ENCODE results near the gene NSUN5.

DNA sequence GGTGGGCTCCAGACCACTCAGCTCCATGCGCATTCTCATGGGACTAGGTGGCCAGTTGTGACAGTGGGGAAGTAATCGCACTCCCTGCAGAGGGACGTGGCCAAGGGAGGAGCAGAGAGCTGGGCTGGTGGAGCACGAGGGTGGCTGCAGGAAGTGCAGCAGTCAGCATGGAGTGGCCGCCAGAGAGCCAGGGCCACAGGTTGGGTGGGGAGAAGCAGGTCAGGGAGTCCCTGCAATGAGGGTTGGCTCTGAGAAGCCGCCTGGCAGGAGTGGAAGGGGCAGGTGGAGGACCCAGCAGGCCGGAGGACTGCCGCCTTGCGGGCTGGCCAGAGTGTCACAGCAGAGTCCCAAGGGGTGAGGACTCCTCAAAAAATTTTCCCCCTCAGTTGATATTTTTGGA lies 45.6 kb upstream of the NSUN5 start:
- TF ChIP-seq POLR2A (IDR thresholded peaks at IDR 0.05), result no peak
- TF ChIP-seq, protein P1, sequence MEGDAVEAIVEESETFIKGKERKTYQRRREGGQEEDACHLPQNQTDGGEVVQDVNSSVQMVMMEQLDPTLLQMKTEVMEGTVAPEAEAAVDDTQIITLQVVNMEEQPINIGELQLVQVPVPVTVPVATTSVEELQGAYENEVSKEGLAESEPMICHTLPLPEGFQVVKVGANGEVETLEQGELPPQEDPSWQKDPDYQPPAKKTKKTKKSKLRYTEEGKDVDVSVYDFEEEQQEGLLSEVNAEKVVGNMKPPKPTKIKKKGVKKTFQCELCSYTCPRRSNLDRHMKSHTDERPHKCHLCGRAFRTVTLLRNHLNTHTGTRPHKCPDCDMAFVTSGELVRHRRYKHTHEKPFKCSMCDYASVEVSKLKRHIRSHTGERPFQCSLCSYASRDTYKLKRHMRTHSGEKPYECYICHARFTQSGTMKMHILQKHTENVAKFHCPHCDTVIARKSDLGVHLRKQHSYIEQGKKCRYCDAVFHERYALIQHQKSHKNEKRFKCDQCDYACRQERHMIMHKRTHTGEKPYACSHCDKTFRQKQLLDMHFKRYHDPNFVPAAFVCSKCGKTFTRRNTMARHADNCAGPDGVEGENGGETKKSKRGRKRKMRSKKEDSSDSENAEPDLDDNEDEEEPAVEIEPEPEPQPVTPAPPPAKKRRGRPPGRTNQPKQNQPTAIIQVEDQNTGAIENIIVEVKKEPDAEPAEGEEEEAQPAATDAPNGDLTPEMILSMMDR (IDR thresholded peaks at IDR 0.05), result no peak

Data from gastroesophageal sphincter (tissue), 3 donors.